Cardiac muscle cell (in vitro differentiated cells and primary cell): ENCODE measurements around the gene ORC5. TPM values are rescaled to one million over a fixed set of nuclear protein-coding genes. Genes with fewer than 3 reads are reported as not detected.

Source experiments
- DNase-seq, 2 donors: peaks; one replicate each; pipeline versions ENCODE4 v3.0.0 to v3.0.0-alpha.2; 2010 to 2017; ENCODE audit warnings: low read depth in 1 of 2, low spot score in 1 of 2
- H3K27ac ChIP-seq: fragments of 200-600 bp; sonication (generic); 2 replicates; pipeline ENCODE4 v1.5.1; 2016
- H3K27me3 ChIP-seq: fragments of 200-600 bp; sonication (generic); 2 replicates; pipeline ENCODE4 v1.6.0; 2016; ENCODE audit warnings: control low read depth
- H3K36me3 ChIP-seq: fragments of 200-600 bp; sonication (generic); 2 replicates; pipeline ENCODE4 v1.5.1; 2016; ENCODE audit warnings: control low read depth
- H3K4me1 ChIP-seq: fragments of 200-600 bp; sonication (generic); 2 replicates; pipeline ENCODE4 v1.8.1; 2017; ENCODE audit warnings: low read depth, mild to moderate bottlenecking, mixed run types
- H3K4me3 ChIP-seq: fragments of 200-600 bp; sonication (generic); 2 replicates; pipeline ENCODE4 v1.5.1; 2016; ENCODE audit warnings: mild to moderate bottlenecking
- H3K9me3 ChIP-seq: fragments of 200-600 bp; sonication (generic); 2 replicates; pipeline ENCODE4 v1.5.1; 2017; ENCODE audit warnings: low read depth, mild to moderate bottlenecking, control low read depth
- polyA plus RNA-seq: library from polyadenylated mRNA; unstranded; fragments of >200 nt; fragmentation: Nextera tagmentation; extraction: Ambion mirVana; gene quantifications from 2 replicates; pipeline ENCODE4 v1.2.1, GENCODE V29; 2016
- total RNA-seq: library from RNA; depleted of rRNA; stranded (reverse); fragments of >200 nt; gene quantifications from 2 replicates; pipeline ENCODE4 v1.2.3, GENCODE V29; 2016
- TF ChIP-seq, protein P1 (sequence below): IDR thresholded peaks from 2 replicates; pipeline ENCODE4 v1.5.1; 2012; ENCODE audit warnings: low read depth, mild to moderate bottlenecking, low read length

Gene ORC5
- total and polyA plus RNA-seq, 2 experiments from 2014 or later = 20.4 to 66.5 TPM

DNA sequence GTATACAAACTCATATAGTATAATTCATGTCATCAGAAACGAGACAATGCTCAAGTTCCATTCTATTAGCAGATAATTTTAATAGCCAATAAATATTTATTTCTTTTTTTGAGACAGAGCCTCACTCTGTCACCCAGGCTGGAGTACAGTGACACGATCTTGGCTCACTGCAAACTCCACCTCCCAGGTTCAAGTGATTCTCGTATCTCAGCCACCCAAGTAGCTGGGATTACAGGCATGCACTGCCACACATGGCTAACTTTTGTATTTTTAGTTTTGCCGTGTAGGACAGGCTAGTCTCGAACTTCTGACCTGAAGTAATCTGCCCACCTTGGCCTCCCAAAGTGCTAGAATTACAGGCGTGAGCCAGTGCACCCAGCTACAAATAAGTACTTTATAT lies 45.7 kb downstream of the ORC5 start:
- Histone ChIP-seq H3K27me3 (no peaks in the 10 kb centered on the region), H3K27ac (no peak overlapping the region), H3K9me3 (no peaks in the 10 kb centered on the region), H3K4me1 (peaks cover 3% of the 10 kb centered on the region), H3K36me3 (peaks cover 7% of the 10 kb centered on the region), H3K4me3 (no peak overlapping the region)
- DNase-seq = no peak
- TF ChIP-seq, protein P1, sequence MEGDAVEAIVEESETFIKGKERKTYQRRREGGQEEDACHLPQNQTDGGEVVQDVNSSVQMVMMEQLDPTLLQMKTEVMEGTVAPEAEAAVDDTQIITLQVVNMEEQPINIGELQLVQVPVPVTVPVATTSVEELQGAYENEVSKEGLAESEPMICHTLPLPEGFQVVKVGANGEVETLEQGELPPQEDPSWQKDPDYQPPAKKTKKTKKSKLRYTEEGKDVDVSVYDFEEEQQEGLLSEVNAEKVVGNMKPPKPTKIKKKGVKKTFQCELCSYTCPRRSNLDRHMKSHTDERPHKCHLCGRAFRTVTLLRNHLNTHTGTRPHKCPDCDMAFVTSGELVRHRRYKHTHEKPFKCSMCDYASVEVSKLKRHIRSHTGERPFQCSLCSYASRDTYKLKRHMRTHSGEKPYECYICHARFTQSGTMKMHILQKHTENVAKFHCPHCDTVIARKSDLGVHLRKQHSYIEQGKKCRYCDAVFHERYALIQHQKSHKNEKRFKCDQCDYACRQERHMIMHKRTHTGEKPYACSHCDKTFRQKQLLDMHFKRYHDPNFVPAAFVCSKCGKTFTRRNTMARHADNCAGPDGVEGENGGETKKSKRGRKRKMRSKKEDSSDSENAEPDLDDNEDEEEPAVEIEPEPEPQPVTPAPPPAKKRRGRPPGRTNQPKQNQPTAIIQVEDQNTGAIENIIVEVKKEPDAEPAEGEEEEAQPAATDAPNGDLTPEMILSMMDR = no peak

DNA sequence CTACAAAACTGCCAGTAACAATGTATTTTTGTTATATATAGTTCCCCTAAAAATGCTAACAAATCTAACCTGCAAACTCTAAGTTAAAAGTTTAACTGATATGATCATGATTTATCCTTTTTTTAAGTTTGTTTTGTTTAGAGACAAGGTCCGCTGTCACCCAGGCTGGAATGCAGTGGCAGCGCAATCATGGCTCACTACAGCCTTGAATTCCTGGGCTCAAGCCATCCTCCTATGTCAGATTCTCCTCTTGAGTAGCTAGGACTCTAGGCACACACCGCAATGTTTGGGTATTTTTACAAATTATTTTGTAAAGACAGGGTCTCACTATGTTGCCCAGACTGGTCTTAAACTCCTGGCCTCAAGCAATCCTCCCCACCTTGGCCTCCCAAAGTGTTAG lies 46.6 kb downstream of the ORC5 start:
- Histone ChIP-seq H3K9me3 (no peaks in the 10 kb centered on the region), H3K4me3 (no peak overlapping the region), H3K27me3 (no peaks in the 10 kb centered on the region), H3K4me1 (peaks cover 3% of the 10 kb centered on the region), H3K27ac (no peak overlapping the region), H3K36me3 (peaks cover 7% of the 10 kb centered on the region)
- TF ChIP-seq, protein P1 = no peak
- DNase-seq = no peak

GRCh38 chr7:104160375-104160774 lies 47.4 kb downstream of the ORC5 start:
- Histone ChIP-seq H3K36me3 (peaks cover 7% of the 10 kb centered on the region), H3K27me3 (no peaks in the 10 kb centered on the region), H3K4me3 (no peak overlapping the region), H3K27ac (no peak overlapping the region), H3K4me1 (peaks cover 3% of the 10 kb centered on the region), H3K9me3 (no peaks in the 10 kb centered on the region)
- TF ChIP-seq, protein P1 = peak; percentile 35
- DNase-seq = peak; percentile 16 to 49

GRCh38 chr7:104156842-104157277 lies 51.0 kb downstream of the ORC5 start:
- Histone ChIP-seq H3K27me3 (no peaks in the 10 kb centered on the region), H3K4me1 (no peaks in the 10 kb centered on the region)

GRCh38 chr7:104153287-104153686 lies 54.5 kb downstream of the ORC5 start:
- H3K36me3 ChIP-seq = no peaks in the 10 kb centered on the region
- no peaks in the 10 kb centered on the region for H3K9me3 ChIP-seq
- TF ChIP-seq, protein P1 = no peak
- no peak for DNase-seq
- H3K27ac ChIP-seq = no peak overlapping the region
- no peak overlapping the region for H3K4me3 ChIP-seq
- no peaks in the 10 kb centered on the region for H3K4me1 ChIP-seq
- H3K27me3 ChIP-seq = no peaks in the 10 kb centered on the region

More at GRCh38 chr7:104156842-104157277, 51.0 kb downstream of the ORC5 start:
- TF ChIP-seq, protein P1 = peak; percentile 60
- no peak overlapping the region for H3K27ac ChIP-seq
- H3K4me3 ChIP-seq = no peak overlapping the region
- no peaks in the 10 kb centered on the region for H3K36me3 ChIP-seq
- DNase-seq = peak; percentile 34 to 50
- no peaks in the 10 kb centered on the region for H3K9me3 ChIP-seq

DNA sequence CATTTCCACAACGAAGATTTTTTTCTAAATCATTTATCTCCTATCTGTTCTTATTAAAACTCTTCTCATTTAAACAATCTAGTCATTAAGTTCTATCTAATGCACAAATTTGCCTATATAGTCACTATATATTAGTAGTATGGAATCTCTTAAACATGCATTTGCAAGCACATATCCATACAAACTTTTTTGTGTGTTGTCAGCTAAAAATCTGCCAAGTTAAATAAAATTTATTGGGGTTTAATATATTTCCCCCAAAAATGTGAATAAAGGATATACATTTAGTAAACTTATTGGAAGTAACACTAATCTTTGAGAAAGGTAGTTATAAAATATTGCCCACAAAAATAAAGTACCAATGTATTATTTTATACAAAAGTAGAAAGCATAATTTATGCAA lies 55.3 kb downstream of the ORC5 start:
- Histone ChIP-seq H3K36me3 (no peaks in the 10 kb centered on the region), H3K4me1 (no peaks in the 10 kb centered on the region), H3K27me3 (no peaks in the 10 kb centered on the region), H3K9me3 (no peaks in the 10 kb centered on the region), H3K27ac (no peak overlapping the region), H3K4me3 (no peak overlapping the region)
- DNase-seq = no peak
- TF ChIP-seq, protein P1 = no peak
